H1 (cell line): ENCODE results near the gene SLC44A1. TPM values are rescaled to one million over a fixed set of nuclear protein-coding genes. Genes with fewer than 3 reads are reported as not detected.

ENCODE experiments used
- CTCF ChIA-PET: fragments of 300-600 bp; sonication (Branson Sonifier 250); formaldehyde crosslinking; loops from one replicate; lab custom pipeline; 2021; ENCODE audit not compliant: partially characterized antibody; lab: Charles Lee
- POLR2A ChIA-PET: fragments of 300-600 bp; sonication (Branson Sonifier 250); formaldehyde crosslinking; loops from one replicate; lab custom pipeline; 2021; ENCODE audit warnings: inconsistent platforms; ENCODE audit not compliant: partially characterized antibody; lab: Charles Lee
- DNase-seq, 2 experiments: peaks; one replicate each; pipeline versions ENCODE4 v3.0.0 to v3.0.0-alpha.2; 2010 to 2022; ENCODE audit warnings: low spot score in 2 of 2, low read depth in 1 of 2, mixed read lengths in 1 of 2
- FAIRE-seq: peaks from 2 replicates; lab custom pipeline; 2011; peaks lifted over from hg19 to GRCh38; lab: Jason Lieb, UNC
- H2AFZ ChIP-seq: 2 replicates; pipeline ENCODE4 v1.8.1; 2012; ENCODE audit warnings: low read length, inconsistent platforms
- H2AK5ac ChIP-seq: 2 replicates; pipeline ENCODE4 v1.6.1; 2013; ENCODE audit warnings: low read depth, low read length
- H2BK120ac ChIP-seq: replicated peaks from 2 replicates; pipeline ENCODE3; 2013; ENCODE audit warnings: low read depth, low read length, inconsistent platforms
- H2BK12ac ChIP-seq: 2 replicates; pipeline ENCODE4 v1.6.1; 2013; ENCODE audit warnings: low read depth, low read length
- H2BK15ac ChIP-seq: 2 replicates; pipeline ENCODE4 v1.6.1; 2013; ENCODE audit warnings: low read length
- H2BK20ac ChIP-seq: 2 replicates; pipeline ENCODE4 v1.6.1; 2013; ENCODE audit warnings: low read length
- H2BK5ac ChIP-seq: 2 replicates; pipeline ENCODE4 v1.6.1; 2013; ENCODE audit warnings: low read depth, low read length
- H3K14ac ChIP-seq: 2 replicates; pipeline ENCODE4 v1.6.1; 2013; ENCODE audit warnings: inconsistent platforms; ENCODE audit not compliant: insufficient read length
- H3K18ac ChIP-seq: 2 replicates; pipeline ENCODE4 v1.6.1; 2013; ENCODE audit warnings: low read length; ENCODE audit errors: extremely low read depth
- H3K23ac ChIP-seq: 2 replicates; pipeline ENCODE4 v1.6.1; 2013; ENCODE audit warnings: inconsistent platforms; ENCODE audit not compliant: insufficient read length
- H3K23me2 ChIP-seq: 2 replicates; pipeline ENCODE4 v1.6.1; 2013; ENCODE audit warnings: low read depth, low read length
- H3K27ac ChIP-seq: 2 replicates; pipeline ENCODE4 v1.6.1; 2011; ENCODE audit warnings: low read depth, low read length, inconsistent platforms
- H3K27me3 ChIP-seq, 4 experiments: replicated peaks in 1 of 4; 1 replicate in 1 of 4; 2 replicates in 3 of 4; pipeline versions ENCODE4 v1.6.1 to v1.8.1; 2011 to 2013; ENCODE audit warnings: low read length in 3 of 4, mild to moderate bottlenecking in 3 of 4, inconsistent platforms in 2 of 4, mixed read lengths in 2 of 4, moderate library complexity in 1 of 4; ENCODE audit not compliant: control insufficient read depth in 3 of 4, insufficient read depth in 3 of 4; ENCODE audit errors: extremely low read depth in 1 of 4
- H3K36me3 ChIP-seq, 4 experiments: 2 replicates each; pipeline versions ENCODE4 v1.6.1 to v1.8.1; 2011 to 2013; ENCODE audit warnings: mild to moderate bottlenecking in 4 of 4, low read length in 3 of 4, moderate library complexity in 2 of 4, control low read depth in 1 of 4, inconsistent platforms in 1 of 4; ENCODE audit not compliant: insufficient read depth in 4 of 4, control insufficient read depth in 2 of 4
- H3K4ac ChIP-seq: replicated peaks from 2 replicates; pipeline ENCODE3; 2013; ENCODE audit warnings: low read length, low read depth, mixed read lengths, inconsistent platforms; ENCODE audit not compliant: insufficient read length
- H3K4me1 ChIP-seq, 4 experiments: replicated peaks in 1 of 4; 1 replicate in 1 of 4; 2 replicates in 3 of 4; pipeline versions ENCODE4 v1.6.1 to v1.8.1; 2011 to 2013; ENCODE audit warnings: low read length in 3 of 4, inconsistent platforms in 2 of 4, mixed read lengths in 1 of 4; ENCODE audit not compliant: insufficient read depth in 4 of 4, control insufficient read depth in 3 of 4
- H3K4me2 ChIP-seq, 2 experiments: 2 replicates each; pipeline versions ENCODE4 v1.6.1 to v1.8.1; 2011 to 2013; ENCODE audit warnings: low read depth in 2 of 2, low read length in 2 of 2, control low read depth in 1 of 2, inconsistent platforms in 1 of 2, mild to moderate bottlenecking in 1 of 2; ENCODE audit not compliant: insufficient read depth in 1 of 2
- H3K4me3 ChIP-seq, 4 experiments: fragments of 200-600, 300-600 bp in 1 of 4; sonication (generic), shearing (Covaris generic), sonication (Bioruptor Twin) in 1 of 4; 2 replicates each; pipeline versions ENCODE4 v1.5.1 to v1.8.1; 2011 to 2016; ENCODE audit warnings: low read length in 4 of 4, low read depth in 3 of 4, control low read depth in 2 of 4, inconsistent platforms in 2 of 4, mild to moderate bottlenecking in 2 of 4, mixed read lengths in 1 of 4, moderate library complexity in 1 of 4; ENCODE audit not compliant: insufficient read depth in 2 of 4; ENCODE audit errors: extremely low read depth in 1 of 4
- H3K56ac ChIP-seq: replicated peaks from 2 replicates; pipeline ENCODE3; 2013; ENCODE audit warnings: low read depth, mild to moderate bottlenecking, mixed read lengths, low read length, inconsistent platforms; ENCODE audit not compliant: insufficient read length
- H3K79me1 ChIP-seq: 2 replicates; pipeline ENCODE4 v1.6.1; 2013; ENCODE audit warnings: low read depth, low read length, control low read depth
- H3K79me2 ChIP-seq, 2 experiments: 2 replicates each; pipeline versions ENCODE4 v1.6.1 to v1.8.1; 2012 to 2013; ENCODE audit warnings: low read length in 2 of 2, mild to moderate bottlenecking in 2 of 2, inconsistent platforms in 1 of 2; ENCODE audit not compliant: insufficient read depth in 2 of 2, control insufficient read depth in 1 of 2
- H3K9ac ChIP-seq, 4 experiments: replicated peaks in 1 of 4; 1 replicate in 1 of 4; 2 replicates in 3 of 4; pipeline versions ENCODE4 v1.6.1 to v1.8.1; 2011 to 2013; ENCODE audit warnings: low read depth in 3 of 4, low read length in 3 of 4, control low read depth in 2 of 4, mild to moderate bottlenecking in 2 of 4, moderate library complexity in 2 of 4, inconsistent platforms in 1 of 4; ENCODE audit errors: extremely low read depth in 1 of 4
- H3K9me3 ChIP-seq, 2 experiments: 2 replicates each; pipeline versions ENCODE4 v1.6.1 to v1.8.1; 2012 to 2013; ENCODE audit warnings: mild to moderate bottlenecking in 2 of 2, moderate library complexity in 2 of 2, control low read depth in 1 of 2, inconsistent platforms in 1 of 2, low read depth in 1 of 2, low read length in 1 of 2, mixed read lengths in 1 of 2; ENCODE audit not compliant: insufficient read depth in 2 of 2
- H4K20me1 ChIP-seq, 2 experiments: replicated peaks in 1 of 2; 2 replicates each; pipeline versions ENCODE3 to v1.8.1; 2011 to 2013; ENCODE audit warnings: inconsistent platforms in 2 of 2, low read length in 2 of 2, mild to moderate bottlenecking in 1 of 2; ENCODE audit not compliant: insufficient read depth in 2 of 2, control insufficient read depth in 1 of 2
- H4K5ac ChIP-seq: 2 replicates; pipeline ENCODE4 v1.6.1; 2013; ENCODE audit warnings: low read length, low read depth, mixed read lengths, inconsistent platforms; ENCODE audit not compliant: insufficient read length
- H4K8ac ChIP-seq: 2 replicates; pipeline ENCODE4 v1.8.0; 2013; ENCODE audit warnings: mild to moderate bottlenecking, moderate library complexity, low read length, inconsistent platforms; ENCODE audit not compliant: insufficient read depth; ENCODE audit errors: extremely low read depth
- H4K91ac ChIP-seq: replicated peaks from 2 replicates; pipeline ENCODE3; 2013; ENCODE audit warnings: low read length, mixed read lengths, inconsistent platforms; ENCODE audit not compliant: insufficient read length
- CTCF ChIP-seq, 3 experiments: IDR thresholded peaks; 1 replicate in 2 of 3; 2 replicates in 1 of 3; pipeline versions ENCODE4 v1.5.1 to v1.6.1; 2011; ENCODE audit warnings: low read length in 3 of 3, mild to moderate bottlenecking in 3 of 3, inconsistent platforms in 2 of 3, low read depth in 1 of 3, moderate library complexity in 1 of 3; ENCODE audit not compliant: insufficient read depth in 1 of 3; ENCODE audit errors: control extremely low read depth in 1 of 3
- POU5F1 ChIP-seq: IDR thresholded peaks from 2 replicates; pipeline ENCODE4 v1.6.1; 2011; ENCODE audit warnings: low read depth, mild to moderate bottlenecking, low read length, moderate library complexity
- whole genome bisulfite sequencing, 2 experiments: shearing (Covaris generic) in 1 of 2; methylation state at CpG; one replicate each; pipeline versions ENCODE4 v1.1.6 to v1.1.7; 2013 to 2015; ENCODE audit warnings: low lambda C conversion rate in 2 of 2, mixed read lengths in 2 of 2, inconsistent platforms in 1 of 2, low coverage in 1 of 2, missing lambda C conversion rate in 1 of 2; ENCODE audit not compliant: insufficient replicate concordance in 2 of 2, insufficient coverage in 1 of 2, insufficient read length in 1 of 2; ENCODE audit errors: extremely low coverage in 1 of 2, missing lambda C conversion rate in 1 of 2; 5-methylcytosine and 5-hydroxymethylcytosine counted together
- polyA plus RNA-seq, 7 experiments: library from polyadenylated mRNA; depleted of rRNA in 3 of 7; stranded (reverse) in 5 of 7; unstranded in 2 of 7; fragments of >200 nt in 5 of 7; fragments of 200-250 nt in 2 of 7; gene quantifications; 1 replicate in 5 of 7; 2 replicates in 1 of 7; 4 replicates in 1 of 7; pipeline versions ENCODE4 v1.2.1 to v1.2.3, GENCODE V29; 2011 to 2013; ENCODE audit warnings: missing spikeins in 2 of 7, mixed read lengths in 2 of 7
- total RNA-seq: library from RNA; stranded (reverse); fragmentation: NEBNext Ultra II Directional; extraction: Animal tissue kit (Norgen Biotek cat#: 25700); gene quantifications from 2 replicates; pipeline ENCODE4 v1.2.1, GENCODE V29; 2021

Gene SLC44A1
- total and polyA plus RNA-seq, 2 of the 8 experiments (the other 6 are each of a cell fraction or from before 2014, with no cell fraction given): 30.5 to 71.2 TPM

- H3K4ac ChIP-seq: no peak overlapping the region
- no peak overlapping the region for H2BK120ac ChIP-seq
- H2BK20ac ChIP-seq: no peak overlapping the region
- H3K27ac ChIP-seq: no peak overlapping the region
- ChIA-PET CTCF (no interaction called here), POLR2A (no interaction called here)
- no peak overlapping the region for H4K91ac ChIP-seq
- H3K4me2 ChIP-seq: no peak overlapping the region
- no peaks in the 10 kb centered on the region for H4K20me1 ChIP-seq
- H3K18ac ChIP-seq: no peak overlapping the region
- H3K27me3 ChIP-seq: no peaks in the 10 kb centered on the region; a peak in 1 of 7 replicates
- WGBS, 2 experiments: 97% methylated on average over 2 of the region's 2 CpGs; no CpG with 5 or more reads in 1 of the 2 experiments
- H3K36me3 ChIP-seq: peaks cover 0 to 14% (median 3%) of the 10 kb centered on the region in 4 experiments; a peak in 4 of 8 replicates
- no peaks in the 10 kb centered on the region for H3K23me2 ChIP-seq
- H3K79me2 ChIP-seq: no peaks in the 10 kb centered on the region
- no peak for FAIRE-seq
- no peak overlapping the region for H4K8ac ChIP-seq
- TF ChIP-seq POU5F1: no peak
- no peak for TF ChIP-seq CTCF (IDR thresholded peaks at IDR 0.05; ENCODE audit: control extremely low read depth in 1 of 3, insufficient read depth in 1 of 3, low read depth in 1 of 3, low read length in 3 of 3)
- H3K23ac ChIP-seq: no peak overlapping the region
- no peak overlapping the region for H2AK5ac ChIP-seq
- H2BK15ac ChIP-seq: no peak overlapping the region
- H2AFZ ChIP-seq: no peak overlapping the region
- H3K56ac ChIP-seq: no peak overlapping the region
- H3K14ac ChIP-seq: no peak overlapping the region
- no peaks in the 10 kb centered on the region for H3K4me1 ChIP-seq
- H2BK5ac ChIP-seq: no peak overlapping the region
- H2BK12ac ChIP-seq: no peak overlapping the region
- no peak for DNase-seq
- H4K5ac ChIP-seq: no peak overlapping the region
- H3K9ac ChIP-seq: no peak overlapping the region
- peaks cover 3 to 15% of the 10 kb centered on the region in 2 experiments; a peak in 2 of 4 replicates for H3K9me3 ChIP-seq
- H3K4me3 ChIP-seq: no peak overlapping the region
- no peaks in the 10 kb centered on the region for H3K79me1 ChIP-seq
Observed at GRCh38 chr9:105223544-105224140, 20.8 kb upstream of the SLC44A1 start.
